Sigmoid colon (tissue), 4 donors: ENCODE results near the gene DMRT1.

Experiments used
- CTCF ChIP-seq, 4 experiments: fragments of 450-650 bp in 3 of 4; fragments of 200-600 bp in 1 of 4; IDR thresholded peaks; one replicate each; pipeline ENCODE4 v1.5.1; 2016 to 2019; ENCODE audit warnings: antibody characterized with exemption in 4 of 4, mild to moderate bottlenecking in 3 of 4, moderate library complexity in 2 of 4
- EP300 ChIP-seq, 4 donors: sonication (generic); formaldehyde crosslinking; IDR thresholded peaks; one replicate each; pipeline ENCODE4 v1.6.1; 2017; ENCODE audit warnings: antibody characterized with exemption in 4 of 4
- POLR2A ChIP-seq, 2 donors: fragments of 450-650 bp; IDR thresholded peaks; one replicate each; pipeline ENCODE4 v1.6.1; 2016; ENCODE audit warnings: antibody characterized with exemption in 2 of 2, mild to moderate bottlenecking in 2 of 2, moderate library complexity in 2 of 2

DNA sequence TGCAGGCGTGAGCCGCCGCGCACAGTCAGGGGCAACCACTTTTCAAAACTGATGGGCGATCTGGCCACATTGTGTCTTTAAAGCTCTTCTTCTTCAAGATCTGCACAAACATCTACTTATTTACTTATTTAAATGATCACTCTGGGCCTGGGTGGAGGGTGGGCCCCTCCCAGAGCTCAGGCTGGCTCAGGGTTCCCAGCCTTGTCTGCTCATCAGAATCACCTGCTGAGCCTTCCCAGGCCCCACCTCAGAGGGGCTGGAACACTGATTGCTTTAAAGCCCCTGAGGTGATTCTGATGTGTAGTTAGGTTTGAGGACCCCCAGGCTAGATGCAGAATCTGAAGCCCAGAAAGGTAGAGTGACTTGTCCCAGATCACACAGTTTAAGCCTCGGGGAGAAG is 45.6 kb upstream of the DMRT1 start:
- TF ChIP-seq CTCF (IDR thresholded peaks at IDR 0.05) = no peak
- no peak for TF ChIP-seq EP300 (IDR thresholded peaks at IDR 0.05)
- TF ChIP-seq POLR2A (IDR thresholded peaks at IDR 0.05) = no peak
